Uterus (tissue), 2 donors: ENCODE results near the gene LCE5A.

ENCODE experiments used
- POLR2A ChIP-seq, 2 donors: fragments of 450-650 bp; IDR thresholded peaks; one replicate each; pipeline ENCODE4 v1.6.1; 2016; ENCODE audit warnings: antibody characterized with exemption in 2 of 2, mild to moderate bottlenecking in 1 of 2, moderate library complexity in 1 of 2
- TF ChIP-seq, protein P1 (sequence below), 4 experiments: fragments of 200-600 bp in 2 of 4; fragments of 450-650 bp in 2 of 4; sonication (generic) in 2 of 4; IDR thresholded peaks; one replicate each; pipeline ENCODE4 v1.5.1; 2016 to 2019; ENCODE audit warnings: antibody characterized with exemption in 4 of 4, mild to moderate bottlenecking in 2 of 4, moderate library complexity in 1 of 4

DNA sequence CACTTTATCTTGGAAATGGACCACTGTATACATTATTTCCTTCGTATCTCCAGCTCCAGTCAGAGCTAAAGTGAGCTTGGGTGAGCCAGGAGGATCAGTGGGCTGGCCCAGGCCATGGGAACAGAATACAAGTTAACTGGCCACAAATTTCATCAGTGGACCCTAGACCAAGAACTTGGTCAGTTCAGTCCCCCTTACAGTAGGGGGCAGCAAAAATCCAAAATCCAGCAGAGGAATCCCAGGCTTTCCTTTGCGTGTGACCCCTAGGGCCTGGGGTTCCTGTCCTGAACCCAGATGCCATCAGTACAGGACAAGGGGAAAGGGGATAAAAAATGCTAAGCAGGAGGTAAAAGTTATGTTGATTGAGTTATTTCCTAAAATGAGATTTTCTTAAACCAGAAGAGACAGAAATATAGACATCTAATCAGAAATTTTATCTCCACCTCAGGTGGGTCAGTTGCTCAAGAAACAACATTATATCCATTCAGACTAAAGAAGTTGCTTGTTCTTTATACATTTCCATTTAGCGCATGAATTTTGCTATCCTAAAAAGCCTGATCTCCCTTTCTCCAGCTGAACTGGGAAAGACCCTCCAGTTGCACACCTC is 24.1 kb upstream of the LCE5A start:
- TF ChIP-seq, protein P1, sequence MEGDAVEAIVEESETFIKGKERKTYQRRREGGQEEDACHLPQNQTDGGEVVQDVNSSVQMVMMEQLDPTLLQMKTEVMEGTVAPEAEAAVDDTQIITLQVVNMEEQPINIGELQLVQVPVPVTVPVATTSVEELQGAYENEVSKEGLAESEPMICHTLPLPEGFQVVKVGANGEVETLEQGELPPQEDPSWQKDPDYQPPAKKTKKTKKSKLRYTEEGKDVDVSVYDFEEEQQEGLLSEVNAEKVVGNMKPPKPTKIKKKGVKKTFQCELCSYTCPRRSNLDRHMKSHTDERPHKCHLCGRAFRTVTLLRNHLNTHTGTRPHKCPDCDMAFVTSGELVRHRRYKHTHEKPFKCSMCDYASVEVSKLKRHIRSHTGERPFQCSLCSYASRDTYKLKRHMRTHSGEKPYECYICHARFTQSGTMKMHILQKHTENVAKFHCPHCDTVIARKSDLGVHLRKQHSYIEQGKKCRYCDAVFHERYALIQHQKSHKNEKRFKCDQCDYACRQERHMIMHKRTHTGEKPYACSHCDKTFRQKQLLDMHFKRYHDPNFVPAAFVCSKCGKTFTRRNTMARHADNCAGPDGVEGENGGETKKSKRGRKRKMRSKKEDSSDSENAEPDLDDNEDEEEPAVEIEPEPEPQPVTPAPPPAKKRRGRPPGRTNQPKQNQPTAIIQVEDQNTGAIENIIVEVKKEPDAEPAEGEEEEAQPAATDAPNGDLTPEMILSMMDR (IDR thresholded peaks at IDR 0.05): peak in 1 of 4 experiments; percentile 7
- TF ChIP-seq POLR2A (IDR thresholded peaks at IDR 0.05): no peak
